CD4-positive, alpha-beta T cell treated with Interferon gamma for 1 hour (primary cell): ENCODE data around the gene SERPINB6.
"Not testable (repeated sequence)": the region's sequence is repeated elsewhere in the genome, so short reads cannot be mapped to it uniquely, and the experiment has no call there.

Source experiments
- DNase-seq: peaks from one replicate; pipeline ENCODE4 v3.0.0-alpha.2; 2020

Gene SERPINB6

GRCh38 chr6:2971420-2972218 is at the start of gene SERPINB6:
TSS of gene SERPINB6 (minus strand) at chr6:2971567. CDS start at chr6:2959332, 12,235 bp downstream.
- DNase-seq, result peak; percentile 37

- DNase-seq, result no peak
Measured at GRCh38 chr6:3019749-3020320, 48.5 kb upstream of the SERPINB6 start.

- DNase-seq, result no peak
Measured at GRCh38 chr6:3019065-3019464, 47.7 kb upstream of the SERPINB6 start.

- no peak for DNase-seq
Measured at GRCh38 chr6:3017304-3017703, 45.9 kb upstream of the SERPINB6 start.

GRCh38 chr6:3016473-3017280 is 45.3 kb upstream of the SERPINB6 start:
- DNase-seq, result no peak

GRCh38 chr6:3015144-3015543 is 43.8 kb upstream of the SERPINB6 start:
- DNase-seq, result no peak

GRCh38 chr6:3014675-3015066 is 43.3 kb upstream of the SERPINB6 start:
- no peak for DNase-seq

- DNase-seq, result no peak
Measured at GRCh38 chr6:3013901-3014674, 42.7 kb upstream of the SERPINB6 start.

GRCh38 chr6:3013486-3013885 is 42.1 kb upstream of the SERPINB6 start:
- DNase-seq, result peak; percentile 66

- DNase-seq, result no peak
Measured at GRCh38 chr6:3011592-3011991, 40.2 kb upstream of the SERPINB6 start.

- no peak for DNase-seq
Measured at GRCh38 chr6:3011158-3011557, 39.8 kb upstream of the SERPINB6 start.

GRCh38 chr6:3009930-3010329 is 38.6 kb upstream of the SERPINB6 start:
- DNase-seq, result no peak

- DNase-seq, result not testable (repeated sequence)
Measured at GRCh38 chr6:3008712-3009265, 37.4 kb upstream of the SERPINB6 start.

- no peak for DNase-seq
Measured at GRCh38 chr6:3007571-3007970, 36.2 kb upstream of the SERPINB6 start.

GRCh38 chr6:3006476-3006875 is 35.1 kb upstream of the SERPINB6 start:
- DNase-seq, result no peak

- no peak for DNase-seq
Measured at GRCh38 chr6:3005874-3006273, 34.5 kb upstream of the SERPINB6 start.

- DNase-seq, result no peak
Measured at GRCh38 chr6:3005077-3005476, 33.7 kb upstream of the SERPINB6 start.

- not testable (repeated sequence) for DNase-seq
Measured at GRCh38 chr6:3003226-3003625, 31.9 kb upstream of the SERPINB6 start.

GRCh38 chr6:3001773-3002293 is 30.5 kb upstream of the SERPINB6 start:
- DNase-seq, result peak; percentile 30

- no peak for DNase-seq
Measured at GRCh38 chr6:3001146-3001772, 29.9 kb upstream of the SERPINB6 start.

- peak; percentile 90 for DNase-seq
Measured at GRCh38 chr6:2999618-3000557, 28.5 kb upstream of the SERPINB6 start, which contains the start of gene NQO2. TSS of gene NQO2 (plus strand) at chr6:2999894. CDS start at chr6:3006553, 6,659 bp downstream.
